ENCODE results near the gene DAB2IP. TPM values are rescaled to one million over a fixed set of nuclear protein-coding genes. Genes with fewer than 3 reads are reported as not detected.
"Not testable (repeated sequence)": the region's sequence is repeated elsewhere in the genome, so short reads cannot be mapped to it uniquely, and the experiment has no call there.

Gene DAB2IP
- total and polyA plus RNA-seq, 4 donors = 19.4 to 75.0 (median 28.7) TPM

- WGBS, 2 donors = 16 to 35% methylated on average over 11 of the region's 11 CpGs
- H3K27ac ChIP-seq (ENCODE audit: low read depth in 1 of 2, low read length in 1 of 2) = peak overlapping the region; percentile 37 to 42
- TF ChIP-seq CTCF (IDR thresholded peaks at IDR 0.05; ENCODE audit: control extremely low read depth, extremely low read depth) = no peak
- H3K9me3 ChIP-seq (ENCODE audit: control insufficient read depth in 4 of 4, insufficient read depth in 3 of 4, low read length in 3 of 4) = no peaks in the 10 kb centered on the region
- ATAC-seq (ENCODE audit: insufficient read depth, low FRiP score) (no peak), DNase-seq (no peak)
- H3K4me1 ChIP-seq (ENCODE audit: control insufficient read depth in 5 of 5, insufficient read depth in 5 of 5, low read length in 5 of 5) = peaks cover 6 to 16% (median 11%) of the 10 kb centered on the region in 5 donors
- no peak overlapping the region for H3K9ac ChIP-seq (ENCODE audit: insufficient read depth in 1 of 2, low read length in 2 of 2)
- H3K27me3 ChIP-seq (ENCODE audit: control insufficient read depth in 3 of 3, insufficient read depth in 3 of 3, low read length in 2 of 3) = no peaks in the 10 kb centered on the region
- H3K4me3 ChIP-seq = no peak overlapping the region
- no peaks in the 10 kb centered on the region for H3K36me3 ChIP-seq (ENCODE audit: control insufficient read depth in 4 of 4, insufficient read depth in 4 of 4, low read length in 4 of 4)
Observed at GRCh38 chr9:121613009-121613752, 38.3 kb upstream of the DAB2IP start.

GRCh38 chr9:121616123-121616755, 35.2 kb upstream of the DAB2IP start:
- no peak for TF ChIP-seq CTCF (IDR thresholded peaks at IDR 0.05; ENCODE audit: control extremely low read depth, extremely low read depth)
- Histone ChIP-seq H3K9ac (ENCODE audit: insufficient read depth in 1 of 2, low read length in 2 of 2) (no peak overlapping the region), H3K36me3 (ENCODE audit: control insufficient read depth in 4 of 4, insufficient read depth in 4 of 4, low read length in 4 of 4) (no peaks in the 10 kb centered on the region), H3K9me3 (ENCODE audit: control insufficient read depth in 4 of 4, insufficient read depth in 3 of 4, low read length in 3 of 4) (no peaks in the 10 kb centered on the region), H3K27ac (ENCODE audit: low read depth in 1 of 2, low read length in 1 of 2) (no peak overlapping the region), H3K27me3 (ENCODE audit: control insufficient read depth in 3 of 3, insufficient read depth in 3 of 3, low read length in 2 of 3) (no peaks in the 10 kb centered on the region), H3K4me3 (no peak overlapping the region), H3K4me1 (ENCODE audit: control insufficient read depth in 5 of 5, insufficient read depth in 5 of 5, low read length in 5 of 5) (peaks cover 6 to 11% (median 9%) of the 10 kb centered on the region in 5 donors)
- WGBS, 2 donors = 90% methylated on average over 14 of the region's 14 CpGs
- DNase-seq (no peak), ATAC-seq (ENCODE audit: insufficient read depth, low FRiP score) (no peak)

DNA sequence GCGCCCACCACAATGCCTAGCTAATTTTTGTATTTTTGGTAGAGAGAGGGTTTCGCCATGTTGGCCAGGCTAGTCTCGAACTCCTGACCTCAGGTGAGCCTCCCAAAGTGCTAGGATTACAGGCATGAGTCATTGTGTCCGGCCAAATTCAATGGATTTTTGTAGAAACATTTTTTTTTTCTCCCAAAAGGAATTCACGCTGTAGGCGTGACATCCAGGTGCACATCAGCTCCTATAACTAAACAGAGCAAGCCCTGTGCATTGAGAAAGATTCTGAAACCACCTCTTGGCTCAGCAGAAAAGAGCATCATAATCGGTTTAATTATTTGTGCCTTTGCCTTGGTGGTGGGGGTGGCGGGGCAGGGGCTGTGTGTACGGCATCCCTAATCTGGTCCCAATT, 32.9 kb upstream of the DAB2IP start:
- H3K4me3 ChIP-seq = no peak overlapping the region
- H3K36me3 ChIP-seq (ENCODE audit: control insufficient read depth in 4 of 4, insufficient read depth in 4 of 4, low read length in 4 of 4) = no peaks in the 10 kb centered on the region
- no peak overlapping the region for H3K27ac ChIP-seq (ENCODE audit: low read depth in 1 of 2, low read length in 1 of 2)
- no peak for DNase-seq
- H3K27me3 ChIP-seq (ENCODE audit: control insufficient read depth in 3 of 3, insufficient read depth in 3 of 3, low read length in 2 of 3) = no peaks in the 10 kb centered on the region
- no peaks in the 10 kb centered on the region for H3K9me3 ChIP-seq (ENCODE audit: control insufficient read depth in 4 of 4, insufficient read depth in 3 of 4, low read length in 3 of 4)
- H3K9ac ChIP-seq (ENCODE audit: insufficient read depth in 1 of 2, low read length in 2 of 2) = no peak overlapping the region
- 91% methylated on average over 9 of the region's 9 CpGs for WGBS, 2 donors
- no peak for ATAC-seq (ENCODE audit: insufficient read depth, low FRiP score)
- H3K4me1 ChIP-seq (ENCODE audit: control insufficient read depth in 5 of 5, insufficient read depth in 5 of 5, low read length in 5 of 5) = peaks cover 0 to 7% (median 0%) of the 10 kb centered on the region in 5 donors
- TF ChIP-seq CTCF (IDR thresholded peaks at IDR 0.05; ENCODE audit: control extremely low read depth, extremely low read depth) = no peak

GRCh38 chr9:121618910-121619309, 32.5 kb upstream of the DAB2IP start:
- not testable (repeated sequence) for ATAC-seq (ENCODE audit: insufficient read depth, low FRiP score); H3K36me3 ChIP-seq (ENCODE audit: control insufficient read depth in 4 of 4, insufficient read depth in 4 of 4, low read length in 4 of 4)
- WGBS, 2 donors = 88 to 95% methylated on average over 7 of the region's 7 CpGs

More at GRCh38 chr9:121618910-121619309, 32.5 kb upstream of the DAB2IP start:
- H3K4me3 ChIP-seq; H3K9ac ChIP-seq (ENCODE audit: insufficient read depth in 1 of 2, low read length in 2 of 2); H3K9me3 ChIP-seq (ENCODE audit: control insufficient read depth in 4 of 4, insufficient read depth in 3 of 4, low read length in 3 of 4); H3K27me3 ChIP-seq (ENCODE audit: control insufficient read depth in 3 of 3, insufficient read depth in 3 of 3, low read length in 2 of 3); DNase-seq; H3K27ac ChIP-seq (ENCODE audit: low read depth in 1 of 2, low read length in 1 of 2); H3K4me1 ChIP-seq (ENCODE audit: control insufficient read depth in 5 of 5, insufficient read depth in 5 of 5, low read length in 5 of 5): not testable (repeated sequence)
